GM12874 (cell line): ENCODE measurements around the gene PDGFA.

ENCODE experiments used
- TF ChIP-seq, protein P1 (sequence below): IDR thresholded peaks from 2 replicates; pipeline ENCODE4 v1.5.1; 2011; ENCODE audit warnings: low read depth, mild to moderate bottlenecking, control low read depth, low read length, moderate library complexity; ENCODE audit not compliant: insufficient read depth

The PDGFA gene

DNA sequence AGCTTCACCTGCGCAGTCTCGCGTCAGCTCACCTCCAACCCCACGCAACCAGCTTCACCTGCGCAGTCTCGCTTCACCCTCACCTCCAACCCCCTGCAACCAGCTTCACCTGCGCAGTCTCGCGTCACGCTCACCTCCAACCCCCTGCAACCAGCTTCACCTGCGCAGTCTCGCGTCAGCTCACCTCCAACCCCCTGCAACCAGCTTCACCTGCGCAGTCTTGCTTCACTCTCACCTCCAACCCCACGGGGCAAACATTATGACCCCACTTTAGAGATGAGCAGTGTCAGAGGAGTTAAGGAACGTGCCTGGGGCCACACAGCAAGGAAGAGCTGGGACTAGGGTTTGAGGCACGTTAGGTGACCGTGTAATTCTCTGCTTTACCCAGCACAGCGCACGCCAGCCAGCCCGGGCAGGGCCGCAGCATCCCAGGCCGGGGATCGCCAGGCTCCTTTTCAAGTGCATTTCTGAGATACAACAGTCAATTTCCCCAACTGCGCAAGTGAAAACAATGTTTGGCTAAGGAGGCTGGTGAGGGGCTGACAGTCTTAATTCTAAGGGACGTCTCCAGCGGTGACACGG, 22.6 kb upstream of the PDGFA start:
- TF ChIP-seq, protein P1, sequence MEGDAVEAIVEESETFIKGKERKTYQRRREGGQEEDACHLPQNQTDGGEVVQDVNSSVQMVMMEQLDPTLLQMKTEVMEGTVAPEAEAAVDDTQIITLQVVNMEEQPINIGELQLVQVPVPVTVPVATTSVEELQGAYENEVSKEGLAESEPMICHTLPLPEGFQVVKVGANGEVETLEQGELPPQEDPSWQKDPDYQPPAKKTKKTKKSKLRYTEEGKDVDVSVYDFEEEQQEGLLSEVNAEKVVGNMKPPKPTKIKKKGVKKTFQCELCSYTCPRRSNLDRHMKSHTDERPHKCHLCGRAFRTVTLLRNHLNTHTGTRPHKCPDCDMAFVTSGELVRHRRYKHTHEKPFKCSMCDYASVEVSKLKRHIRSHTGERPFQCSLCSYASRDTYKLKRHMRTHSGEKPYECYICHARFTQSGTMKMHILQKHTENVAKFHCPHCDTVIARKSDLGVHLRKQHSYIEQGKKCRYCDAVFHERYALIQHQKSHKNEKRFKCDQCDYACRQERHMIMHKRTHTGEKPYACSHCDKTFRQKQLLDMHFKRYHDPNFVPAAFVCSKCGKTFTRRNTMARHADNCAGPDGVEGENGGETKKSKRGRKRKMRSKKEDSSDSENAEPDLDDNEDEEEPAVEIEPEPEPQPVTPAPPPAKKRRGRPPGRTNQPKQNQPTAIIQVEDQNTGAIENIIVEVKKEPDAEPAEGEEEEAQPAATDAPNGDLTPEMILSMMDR: no peak

DNA sequence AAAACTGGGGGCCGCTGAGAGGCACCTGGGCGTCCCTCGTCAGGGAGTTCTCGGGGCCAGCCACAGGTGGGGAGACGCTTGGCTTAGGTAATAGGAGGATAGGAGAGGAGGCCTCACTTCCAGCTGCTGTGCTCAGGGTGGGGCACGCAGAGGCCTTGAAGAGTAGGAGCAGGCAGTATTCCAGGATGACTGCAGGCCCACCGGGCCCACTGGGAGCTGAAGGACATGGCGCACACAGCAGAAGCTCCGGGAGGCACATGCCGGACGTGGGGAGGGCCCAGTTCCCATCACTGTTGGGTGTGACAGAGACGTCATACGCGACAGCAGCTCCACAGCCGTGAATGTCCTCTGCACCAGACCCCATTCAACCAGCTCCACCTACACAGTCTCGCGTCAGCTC, 22.0 kb upstream of the PDGFA start:
- TF ChIP-seq, protein P1: no peak

- TF ChIP-seq, protein P1: no peak
These were observed 21.4 kb upstream of the PDGFA start for GRCh38 chr7:540997-541396.

DNA sequence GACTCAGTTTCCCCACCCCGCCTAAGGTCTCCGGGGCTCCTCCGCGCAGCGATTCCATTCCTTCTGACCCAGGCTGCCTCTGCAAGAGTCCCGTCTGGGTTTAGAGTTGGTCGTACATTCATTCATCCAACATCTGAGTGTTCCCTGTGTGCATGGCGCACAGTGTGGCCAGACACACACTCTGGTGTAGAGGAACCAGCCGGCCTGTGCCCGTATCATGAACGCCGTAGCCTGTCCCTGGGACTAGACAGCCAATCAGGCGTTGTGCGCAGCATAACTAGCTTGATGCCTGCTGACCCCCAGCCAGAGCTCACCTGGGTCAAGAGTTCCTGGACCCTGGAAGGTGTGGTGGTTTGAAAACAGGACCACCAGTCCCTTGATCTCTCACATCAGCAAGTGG, 20.9 kb upstream of the PDGFA start:
- TF ChIP-seq, protein P1: no peak

DNA sequence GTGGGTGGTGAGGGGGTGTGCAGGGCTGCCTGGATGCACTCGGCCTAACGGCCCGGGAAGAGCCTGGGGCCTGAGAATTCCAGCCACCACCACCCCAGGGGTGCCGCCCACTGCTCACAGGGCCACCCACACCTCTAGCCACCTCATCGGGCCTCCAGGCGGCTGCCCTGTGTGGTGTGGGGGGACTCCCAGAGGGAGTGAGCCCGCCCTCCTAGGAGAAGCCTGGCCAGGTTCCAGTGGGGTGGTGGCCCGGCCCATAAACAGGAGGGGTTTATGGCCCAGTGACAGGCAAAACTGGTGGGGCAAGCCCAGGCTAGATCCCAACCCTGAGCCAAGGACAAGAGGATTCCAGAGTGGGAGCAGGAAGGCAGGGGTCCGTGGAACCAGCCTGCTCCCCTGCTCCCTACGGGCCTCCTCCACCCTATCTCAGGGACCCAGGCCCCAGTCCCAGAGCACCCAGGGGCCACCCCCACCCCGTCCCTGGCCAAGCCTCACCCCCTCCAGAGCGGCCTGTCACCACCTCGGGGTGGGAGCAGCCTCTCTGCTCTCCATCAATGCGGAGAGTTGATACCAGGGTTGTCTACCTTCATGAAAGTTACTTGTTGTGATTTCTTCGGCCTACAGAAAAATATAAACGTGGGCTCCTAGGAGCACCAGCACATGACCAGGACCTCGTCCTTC, 20.2 kb upstream of the PDGFA start:
- TF ChIP-seq, protein P1: no peak

- TF ChIP-seq, protein P1: no peak
These were observed 19.4 kb upstream of the PDGFA start for GRCh38 chr7:538764-539685.
